ENCODE results near the gene VMA21.

DNA sequence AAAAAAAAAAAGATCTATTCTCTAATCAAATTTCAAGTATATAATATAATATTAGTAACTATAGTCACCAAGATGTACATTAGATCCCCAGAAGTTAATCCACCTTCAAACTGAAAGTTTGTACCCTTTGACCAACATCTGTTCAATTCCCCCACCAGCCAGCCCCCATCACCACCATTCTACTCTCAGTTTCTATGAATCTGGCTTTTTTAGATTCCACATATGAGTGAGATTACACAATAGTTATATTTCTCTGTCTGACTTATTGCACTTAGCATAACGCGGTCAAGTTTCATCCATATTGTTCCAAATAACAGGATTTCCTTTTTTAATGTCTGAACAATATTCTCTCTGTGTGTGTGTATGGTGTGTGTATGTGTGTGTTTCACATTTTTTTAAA lies 33.7 kb upstream of the VMA21 start:
- TF ChIP-seq POLR2A (IDR thresholded peaks at IDR 0.05), result no peak
- TF ChIP-seq CTCF (IDR thresholded peaks at IDR 0.05), result no peak
